Peyer's patch (tissue), 4 donors: ENCODE results near the gene GABBR2.

ENCODE experiments used
- CTCF ChIP-seq, 6 experiments: fragments of 450-650 bp in 4 of 6; fragments of 200-600 bp in 2 of 6; sonication (generic) in 1 of 6; IDR thresholded peaks; one replicate each; pipeline ENCODE4 v1.5.1; 2017 to 2019; ENCODE audit warnings: antibody characterized with exemption in 6 of 6, mild to moderate bottlenecking in 3 of 6, moderate library complexity in 1 of 6
- POLR2A ChIP-seq, 2 donors: fragments of 450-650 bp; IDR thresholded peaks; one replicate each; pipeline ENCODE4 v1.5.1; 2017; ENCODE audit warnings: antibody characterized with exemption in 2 of 2, mild to moderate bottlenecking in 2 of 2, moderate library complexity in 2 of 2

- TF ChIP-seq CTCF (IDR thresholded peaks at IDR 0.05) (no peak), POLR2A (IDR thresholded peaks at IDR 0.05) (no peak)
Observed at GRCh38 chr9:98290411-98290810, 418.3 kb downstream of the GABBR2 start.
